CD14-positive monocyte (primary cell): ENCODE measurements around the gene TRPM4. TPM values are rescaled to one million over a fixed set of nuclear protein-coding genes. Genes with fewer than 3 reads are reported as not detected.
"Not testable (repeated sequence)": the region's sequence is repeated elsewhere in the genome, so short reads cannot be mapped to it uniquely, and the experiment has no call there.

ENCODE experiments used
- DNase-seq, 3 donors: peaks; one replicate each; pipeline ENCODE4 v3.0.0-alpha.2; 2011 to 2022
- H2AFZ ChIP-seq: 2 replicates; pipeline ENCODE4 v1.6.0; 2012; ENCODE audit warnings: mild to moderate bottlenecking, low read depth, low read length, inconsistent platforms; ENCODE audit not compliant: insufficient read depth, poor library complexity, severe bottlenecking
- H3K27ac ChIP-seq, 2 donors: 1 replicate in 1 of 2; 2 replicates in 1 of 2; pipeline ENCODE4 v1.5.1; 2012 to 2013; ENCODE audit warnings: low read length in 2 of 2, control low read depth in 1 of 2, inconsistent platforms in 1 of 2, low read depth in 1 of 2, mild to moderate bottlenecking in 1 of 2
- H3K27me3 ChIP-seq, 2 donors: one replicate each; pipeline versions ENCODE4 v1.6.0 to v1.6.1; 2011 to 2013; ENCODE audit warnings: low read length in 2 of 2; ENCODE audit not compliant: control insufficient read depth in 2 of 2, insufficient read depth in 2 of 2
- H3K36me3 ChIP-seq, 2 donors: replicated peaks in 1 of 2; 1 replicate in 1 of 2; 2 replicates in 1 of 2; pipeline versions ENCODE4 v1.5.1 to v1.6.1; 2012 to 2013; ENCODE audit warnings: low read length in 2 of 2, control low read depth in 1 of 2, inconsistent platforms in 1 of 2, mild to moderate bottlenecking in 1 of 2; ENCODE audit not compliant: insufficient read depth in 2 of 2, control insufficient read depth in 1 of 2
- H3K4me1 ChIP-seq, 2 donors: 1 replicate in 1 of 2; 2 replicates in 1 of 2; pipeline versions ENCODE4 v1.5.1 to v1.6.1; 2012 to 2013; ENCODE audit warnings: low read length in 2 of 2, control low read depth in 1 of 2, inconsistent platforms in 1 of 2, mild to moderate bottlenecking in 1 of 2, moderate library complexity in 1 of 2; ENCODE audit not compliant: insufficient read depth in 2 of 2, control insufficient read depth in 1 of 2
- H3K4me2 ChIP-seq: replicated peaks from 2 replicates; pipeline ENCODE3; 2012; ENCODE audit warnings: low read length, moderate library complexity, mild to moderate bottlenecking; ENCODE audit not compliant: poor library complexity, severe bottlenecking; ENCODE audit errors: extremely low read depth
- H3K4me3 ChIP-seq, 3 experiments: fragments of 200-600 bp in 1 of 3; sonication (generic) in 1 of 3; replicated peaks in 1 of 3; 1 replicate in 2 of 3; 2 replicates in 1 of 3; pipeline ENCODE4 v1.5.1; 2011 to 2013; ENCODE audit warnings: low read length in 3 of 3, mild to moderate bottlenecking in 3 of 3, control low read depth in 2 of 3, low read depth in 2 of 3, inconsistent platforms in 1 of 3, moderate library complexity in 1 of 3
- H3K79me2 ChIP-seq: 2 replicates; pipeline ENCODE4 v1.6.0; 2012; ENCODE audit warnings: mild to moderate bottlenecking, control low read depth, inconsistent platforms, low read length, moderate library complexity; ENCODE audit not compliant: insufficient read depth
- H3K9ac ChIP-seq: 2 replicates; pipeline ENCODE4 v1.6.0; 2017; ENCODE audit warnings: low read length, mild to moderate bottlenecking; ENCODE audit not compliant: insufficient read depth, poor library complexity, severe bottlenecking
- H3K9me3 ChIP-seq, 2 donors: replicated peaks in 1 of 2; 1 replicate in 1 of 2; 2 replicates in 1 of 2; pipeline versions ENCODE4 v1.5.1 to v1.6.1; 2012 to 2013; ENCODE audit warnings: low read length in 2 of 2, control low read depth in 1 of 2; ENCODE audit not compliant: control insufficient read depth in 1 of 2, insufficient read depth in 1 of 2
- H4K20me1 ChIP-seq: 2 replicates; pipeline ENCODE4 v1.6.0; 2012; ENCODE audit warnings: mild to moderate bottlenecking, low read length, control low read depth, moderate library complexity; ENCODE audit not compliant: insufficient read depth
- H3K27ac Mint-ChIP-seq, 7 donors: one replicate each; pipeline ENCODE4 v1.8.0; 2020; ENCODE audit warnings: mild to moderate bottlenecking in 7 of 7, mixed read lengths in 7 of 7, moderate library complexity in 6 of 7, inconsistent platforms in 2 of 7
- H3K27me3 Mint-ChIP-seq, 3 donors: one replicate each; pipeline ENCODE4 v1.8.0; 2021 to 2022; ENCODE audit warnings: low read depth in 3 of 3, mild to moderate bottlenecking in 3 of 3, mixed read lengths in 3 of 3, moderate library complexity in 3 of 3, inconsistent platforms in 1 of 3
- H3K36me3 Mint-ChIP-seq, 2 donors: one replicate each; pipeline ENCODE4 v1.8.0; 2020; ENCODE audit warnings: mixed read lengths in 2 of 2, inconsistent platforms in 1 of 2, mild to moderate bottlenecking in 1 of 2
- H3K4me1 Mint-ChIP-seq: one replicate; pipeline ENCODE4 v1.8.0; 2020; ENCODE audit warnings: mild to moderate bottlenecking, mixed read lengths
- H3K4me3 Mint-ChIP-seq, 2 donors: one replicate each; pipeline ENCODE4 v1.8.0; 2020; ENCODE audit warnings: mild to moderate bottlenecking in 2 of 2, mixed read lengths in 2 of 2, moderate library complexity in 1 of 2
- H3K9me3 Mint-ChIP-seq, 7 donors: one replicate each; pipeline ENCODE4 v1.8.0; 2020 to 2022; ENCODE audit warnings: mixed read lengths in 7 of 7, mild to moderate bottlenecking in 6 of 7, moderate library complexity in 6 of 7, inconsistent platforms in 2 of 7
- CTCF ChIP-seq: fragments of 200-600 bp; IDR thresholded peaks from one replicate; pipeline ENCODE4 v1.8.0; 2022; ENCODE audit warnings: antibody characterized with exemption, mild to moderate bottlenecking
- WGBS: methylation state at CpG from one replicate; pipeline ENCODE4 v1.1.5; 2013; ENCODE audit warnings: missing lambda C conversion rate; ENCODE audit not compliant: insufficient coverage; 5-methylcytosine and 5-hydroxymethylcytosine counted together
- intact Hi-C, 2 donors: fragments of 100-400 bp; cut with micrococcal nuclease; formaldehyde crosslinking; loops; one replicate each; pipeline versions ENCODE4 v1.15.0 to v1.15.1; 2023
- polyA plus RNA-seq, 3 donors: library from polyadenylated mRNA; depleted of rRNA in 1 of 3; unstranded in 2 of 3; stranded (reverse) in 1 of 3; fragments of 300-500 nt in 2 of 3; fragments of >200 nt in 1 of 3; fragmentation: Illumina TruSeq in 2 of 3; gene quantifications; 1 replicate in 2 of 3; 2 replicates in 1 of 3; pipeline ENCODE4 v1.2.3, GENCODE V29; 2012 to 2021

The TRPM4 gene
- polyA plus RNA-seq, 3 donors = 6.0 to 6.9 (median 6.6) TPM

DNA sequence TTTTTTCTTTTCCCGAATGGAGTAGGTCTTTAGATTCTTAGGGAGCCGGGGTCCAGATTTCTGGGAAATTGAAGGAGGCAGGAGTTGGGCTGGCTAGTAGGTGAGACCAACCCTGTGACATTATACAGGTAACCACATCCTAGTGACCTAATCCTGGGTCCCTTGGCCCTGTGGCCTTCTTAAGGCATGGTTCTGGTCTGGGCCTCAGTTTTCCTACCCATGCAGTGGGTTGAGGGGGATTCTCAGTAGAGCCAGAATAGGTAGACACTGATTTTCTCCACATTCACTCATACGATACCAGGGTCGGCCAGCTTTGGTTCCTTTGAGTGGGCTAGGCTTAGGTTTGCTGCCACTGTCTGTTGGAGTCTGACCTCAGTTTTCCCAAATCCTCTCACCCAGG is 31.0 kb upstream of the TRPM4 start:
- intact Hi-C loops = no loop called here
- Histone ChIP-seq H3K79me2 (no peaks in the 10 kb centered on the region), H4K20me1 (no peaks in the 10 kb centered on the region), H3K36me3 (no peaks in the 10 kb centered on the region), H3K27ac (no peak overlapping the region), H3K4me1 (peaks cover 5 to 14% of the 10 kb centered on the region in 2 donors), H3K4me2 (no peak overlapping the region), H3K9me3 (peaks cover 0 to 10% of the 10 kb centered on the region in 2 donors), H3K27me3 (peaks cover 0 to 5% of the 10 kb centered on the region in 2 donors), H2AFZ (no peak overlapping the region), H3K9ac (no peak overlapping the region), H3K4me3 (no peak overlapping the region)
- no peaks in the 10 kb centered on the region for H3K36me3 Mint-ChIP-seq
- peaks cover 10 to 31% (median 16%) of the 10 kb centered on the region in 7 donors for H3K9me3 Mint-ChIP-seq
- H3K4me1 Mint-ChIP-seq = peaks cover 13% of the 10 kb centered on the region
- H3K27ac Mint-ChIP-seq = no peak overlapping the region
- DNase-seq = no peak
- 100% methylated on average over 1 of the region's 4 CpGs for WGBS
- H3K4me3 Mint-ChIP-seq = peak overlapping the region in 1 of 2 donors; percentile 7
- no peak for TF ChIP-seq CTCF
- H3K27me3 Mint-ChIP-seq = peaks cover 24 to 40% (median 40%) of the 10 kb centered on the region in 3 donors

DNA sequence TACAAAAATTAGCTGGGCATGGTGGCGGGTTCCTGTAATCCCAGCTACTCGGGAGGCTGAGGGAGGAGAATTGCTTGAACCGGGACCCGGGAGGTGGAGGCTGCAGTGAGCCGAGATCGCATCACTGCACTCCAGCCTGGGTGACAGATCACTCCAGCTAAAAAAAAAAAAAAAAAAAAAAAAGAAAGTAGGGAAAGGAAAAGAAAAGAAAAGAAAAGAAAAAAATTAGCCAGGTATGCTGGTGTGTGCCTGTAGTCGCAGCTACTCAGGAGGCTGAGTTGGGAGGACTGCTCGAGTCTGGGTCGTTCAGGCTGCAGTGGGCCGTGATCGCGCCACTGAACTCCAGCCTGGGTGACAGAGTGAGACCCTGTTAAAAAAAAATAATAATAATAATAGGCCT is 30.4 kb upstream of the TRPM4 start:
- H3K36me3 Mint-ChIP-seq, H2AFZ ChIP-seq, H3K9ac ChIP-seq, H3K4me3 Mint-ChIP-seq, H3K36me3 ChIP-seq, H3K79me2 ChIP-seq, H3K27ac Mint-ChIP-seq, H3K4me3 ChIP-seq, H4K20me1 ChIP-seq, H3K4me2 ChIP-seq, DNase-seq, H3K27ac ChIP-seq, H3K27me3 ChIP-seq, intact Hi-C loops: not testable (repeated sequence)
- peaks cover 0 to 10% of the 10 kb centered on the region in 2 donors for H3K9me3 ChIP-seq
- Mint-ChIP-seq H3K27me3 (peaks cover 19 to 35% (median 34%) of the 10 kb centered on the region in 3 donors), H3K4me1 (peaks cover 13% of the 10 kb centered on the region), H3K9me3 (peaks cover 10 to 31% (median 16%) of the 10 kb centered on the region in 7 donors)
- WGBS = 95% methylated on average over 4 of the region's 12 CpGs
- peaks cover 5 to 14% of the 10 kb centered on the region in 2 donors for H3K4me1 ChIP-seq
